NCI-H774 (cell line): ENCODE measurements around the gene MAGOH.
"Not testable (repeated sequence)": the region's sequence is repeated elsewhere in the genome, so short reads cannot be mapped to it uniquely, and the experiment has no call there.

Source experiments
- DNase-seq: peaks from one replicate; lab custom pipeline; 2025; lab: John Stamatoyannopoulos, UW

MAGOH gene

GRCh38 chr1:53186533-53186932, 51.8 kb downstream of the MAGOH start:
- DNase-seq = no peak

DNA sequence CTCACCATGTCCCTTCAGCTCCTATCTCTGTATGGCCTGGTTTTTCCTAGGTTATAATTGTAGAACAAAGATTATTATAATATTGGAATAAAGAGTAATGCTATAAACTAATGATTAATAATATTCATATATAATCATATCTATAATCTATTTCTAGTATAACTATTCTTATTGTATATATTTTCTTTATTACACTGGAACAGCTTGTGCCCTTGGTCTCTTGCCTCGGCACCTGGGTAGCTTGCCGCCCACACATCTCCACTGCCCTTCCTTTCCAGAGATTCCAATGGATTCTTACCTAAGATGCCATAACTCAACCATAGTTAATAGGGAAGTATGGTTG, 52.4 kb downstream of the MAGOH start:
- not testable (repeated sequence) for DNase-seq

DNA sequence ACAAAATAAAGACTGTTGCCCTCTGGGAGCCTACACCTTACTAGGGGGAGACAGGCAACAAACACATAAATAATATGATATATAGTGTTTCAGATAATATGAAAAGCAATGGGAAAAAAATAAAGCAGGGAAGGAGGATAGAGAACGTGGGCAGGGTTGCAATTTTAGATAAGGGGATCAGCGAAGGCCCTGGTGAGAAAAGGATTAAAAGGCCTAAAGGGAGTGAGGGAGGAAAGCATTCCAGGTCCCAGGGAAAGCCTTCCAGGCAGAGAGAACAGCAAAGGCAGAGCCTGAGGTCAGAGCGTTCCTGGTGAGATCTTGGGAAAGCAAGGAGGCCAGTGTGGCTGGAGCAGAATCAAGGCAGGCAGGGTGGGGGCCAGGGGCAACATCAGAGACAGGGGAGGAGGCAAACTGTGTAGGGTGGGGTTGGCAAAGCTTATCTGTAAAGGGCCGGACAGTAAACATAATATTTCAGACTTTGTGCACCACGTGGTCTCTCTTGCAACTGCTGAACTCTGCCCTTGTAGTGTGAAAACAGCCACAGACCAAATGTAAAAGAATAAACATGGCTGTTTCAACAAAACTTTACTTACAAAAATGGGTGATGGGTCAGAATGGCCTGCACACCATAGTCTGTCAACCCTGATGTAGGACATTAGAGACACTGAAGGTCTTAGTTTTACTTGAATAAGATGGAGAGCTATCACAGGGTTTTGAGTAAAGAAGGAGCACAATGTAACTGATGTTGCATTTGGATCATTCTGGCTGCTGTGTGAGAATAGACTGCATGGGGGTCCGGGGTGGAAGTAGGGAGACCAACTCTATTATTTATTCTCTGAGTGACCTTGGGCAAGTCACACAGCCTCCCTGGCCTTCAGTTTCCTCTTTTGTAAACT, 55.0 kb downstream of the MAGOH start:
- no peak for DNase-seq

GRCh38 chr1:53182716-53183094, 55.6 kb downstream of the MAGOH start:
- no peak for DNase-seq

GRCh38 chr1:53182111-53182593, 56.2 kb downstream of the MAGOH start:
- DNase-seq = peak; percentile 70

DNA sequence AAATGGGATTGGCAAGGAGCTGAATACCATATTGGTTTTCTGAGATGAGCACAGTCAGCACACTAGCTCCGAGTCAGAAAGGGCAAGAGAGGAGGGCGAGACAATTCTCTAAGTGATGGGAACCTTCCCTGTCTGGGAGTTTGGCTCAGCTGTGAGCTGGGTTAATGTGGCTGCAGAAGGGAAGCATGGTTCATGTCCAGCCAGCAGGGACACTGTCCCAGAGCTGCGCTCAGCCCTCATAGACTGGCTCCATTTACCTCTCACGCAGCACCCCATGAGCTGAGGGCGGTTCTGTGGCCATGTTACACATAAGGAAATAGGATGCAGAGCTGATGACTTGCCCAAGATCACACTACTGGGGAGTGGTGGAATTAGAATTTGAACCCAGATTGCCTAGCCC, 57.4 kb downstream of the MAGOH start:
- no peak for DNase-seq

DNA sequence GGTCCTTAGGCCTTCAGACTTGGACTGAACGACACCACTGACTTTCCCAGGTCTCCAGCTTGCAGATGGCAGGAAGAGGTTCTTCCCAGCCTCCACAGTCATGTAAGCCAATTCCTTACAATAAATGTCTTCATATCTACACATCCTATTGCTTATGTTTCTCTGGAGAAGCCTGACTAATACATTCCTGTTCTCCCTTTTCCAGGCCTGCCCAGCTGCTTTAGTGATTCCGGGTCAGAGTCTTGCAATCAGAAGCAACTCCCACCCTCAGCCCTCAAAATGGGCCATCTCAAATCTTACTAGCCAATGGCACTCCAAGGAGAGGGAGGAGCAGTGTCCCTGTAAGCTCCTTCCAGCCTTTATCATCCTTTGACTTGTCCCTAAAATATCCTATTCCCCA, 58.1 kb downstream of the MAGOH start:
- no peak for DNase-seq
